Endothelial cell of umbilical vein (primary cell): ENCODE results near the gene IP6K3. TPM values are rescaled to one million over a fixed set of nuclear protein-coding genes. Genes with fewer than 3 reads are reported as not detected.

ENCODE experiments used
- BruUV-seq: library from RNA; stranded (reverse); fragments of 400-500 nt; replicated peaks from 2 replicates; lab custom pipeline; 2021; lab: Mats Ljungman, UMichigan
- CTCF ChIA-PET: fragments of 300-600, 350-600 bp; sonication (Branson Sonifier 250); formaldehyde crosslinking; loops from one replicate; lab custom pipeline; 2021; ENCODE audit warnings: antibody characterized with exemption, inconsistent platforms; lab: Charles Lee
- POLR2A ChIA-PET: fragments of 300-600, 350-600 bp; sonication (Branson Sonifier 250); formaldehyde crosslinking; loops from one replicate; lab custom pipeline; 2021; ENCODE audit warnings: antibody characterized with exemption, inconsistent platforms; lab: Charles Lee
- DNase-seq: peaks from one replicate; pipeline ENCODE4 v3.0.0-alpha.2; 2011; ENCODE audit warnings: low read depth, low spot score
- FAIRE-seq: peaks from 2 replicates; lab custom pipeline; 2011; peaks lifted over from hg19 to GRCh38; lab: Jason Lieb, UNC
- H2AFZ ChIP-seq: 2 replicates; pipeline ENCODE4 v1.6.0; 2012; ENCODE audit warnings: low read depth, low read length, control low read depth, inconsistent platforms
- H3K27ac ChIP-seq: 2 replicates; pipeline ENCODE4 v1.5.1; 2011; ENCODE audit warnings: low read depth, mild to moderate bottlenecking, control low read depth, low read length, moderate library complexity; ENCODE audit not compliant: insufficient read depth
- H3K27me3 ChIP-seq, 2 experiments: 2 replicates each; pipeline versions ENCODE4 v1.6.0 to v1.6.1; 2011; ENCODE audit warnings: low read length in 2 of 2, mixed read lengths in 1 of 2; ENCODE audit not compliant: control insufficient read depth in 2 of 2, insufficient read depth in 2 of 2
- H3K36me3 ChIP-seq, 2 experiments: 2 replicates in 1 of 2; 3 replicates in 1 of 2; pipeline ENCODE4 v1.5.1; 2011; ENCODE audit warnings: low read length in 2 of 2, mild to moderate bottlenecking in 1 of 2, moderate library complexity in 1 of 2; ENCODE audit not compliant: control insufficient read depth in 2 of 2, insufficient read depth in 2 of 2; ENCODE audit errors: extremely low read depth in 1 of 2
- H3K4me1 ChIP-seq: 3 replicates; pipeline ENCODE4 v1.5.1; 2011; ENCODE audit warnings: mild to moderate bottlenecking, low read length; ENCODE audit not compliant: control insufficient read depth, insufficient read depth; ENCODE audit errors: extremely low read depth
- H3K4me2 ChIP-seq: 2 replicates; pipeline ENCODE4 v1.6.1; 2011; ENCODE audit warnings: low read length, control low read depth, mixed read lengths; ENCODE audit not compliant: insufficient read depth
- H3K4me3 ChIP-seq, 3 experiments: fragments of 200-600 bp in 1 of 3; sonication (generic), shearing (Covaris generic) in 1 of 3; replicated peaks in 1 of 3; 2 replicates each; pipeline ENCODE4 v1.5.1; 2011 to 2016; ENCODE audit warnings: control low read depth in 3 of 3, low read length in 3 of 3, mild to moderate bottlenecking in 2 of 3, inconsistent platforms in 1 of 3, low read depth in 1 of 3, moderate library complexity in 1 of 3; ENCODE audit not compliant: insufficient read depth in 1 of 3
- H3K79me2 ChIP-seq: 2 replicates; pipeline ENCODE4 v1.6.0; 2012; ENCODE audit warnings: low read length, inconsistent platforms; ENCODE audit not compliant: control insufficient read depth, insufficient read depth
- H3K9ac ChIP-seq: replicated peaks from 2 replicates; pipeline ENCODE3; 2011; ENCODE audit warnings: low read length, control low read depth; ENCODE audit not compliant: insufficient read depth; ENCODE audit errors: extremely low read depth
- H3K9me1 ChIP-seq: replicated peaks from 3 replicates; pipeline ENCODE4 v1.6.0; 2011; ENCODE audit warnings: mild to moderate bottlenecking, low read length; ENCODE audit not compliant: control insufficient read depth, insufficient read depth; ENCODE audit errors: extremely low read depth
- H3K9me3 ChIP-seq: replicated peaks from 2 replicates; pipeline ENCODE4 v1.5.1; 2012; ENCODE audit warnings: low read length, inconsistent platforms; ENCODE audit not compliant: control insufficient read depth, insufficient read depth
- H4K20me1 ChIP-seq: replicated peaks from 2 replicates; pipeline ENCODE3; 2011; ENCODE audit warnings: mild to moderate bottlenecking, low read length; ENCODE audit not compliant: control insufficient read depth, insufficient read depth; ENCODE audit errors: extremely low read depth
- CTCF ChIP-seq, 2 donors: IDR thresholded peaks; 1 replicate in 1 of 2; 2 replicates in 1 of 2; pipeline ENCODE4 v1.5.1; 2011; ENCODE audit warnings: low read length in 2 of 2, mild to moderate bottlenecking in 2 of 2, moderate library complexity in 2 of 2, control low read depth in 1 of 2, inconsistent platforms in 1 of 2, low read depth in 1 of 2; ENCODE audit not compliant: insufficient read depth in 1 of 2; ENCODE audit errors: extremely low read depth in 1 of 2
- FOS ChIP-seq: IDR thresholded peaks from 2 replicates; pipeline ENCODE4 v1.6.1; 2011; ENCODE audit warnings: mild to moderate bottlenecking, low read length, moderate library complexity, borderline replicate concordance; ENCODE audit not compliant: insufficient read depth
- GATA2 ChIP-seq: IDR thresholded peaks from 2 replicates; pipeline ENCODE4 v1.7.0; 2011; ENCODE audit warnings: low read depth, mild to moderate bottlenecking, moderate library complexity, mixed read lengths, low read length; ENCODE audit not compliant: insufficient read length, insufficient read depth
- JUN ChIP-seq: IDR thresholded peaks from 2 replicates; pipeline ENCODE4 v1.6.1; 2011; ENCODE audit warnings: borderline replicate concordance, low read depth; ENCODE audit not compliant: insufficient read length, insufficient read depth
- MYC ChIP-seq: IDR thresholded peaks from one replicate; pipeline ENCODE4 v1.6.1; 2011; ENCODE audit warnings: mild to moderate bottlenecking, low read depth, low read length
- POLR2AphosphoS5 ChIP-seq: IDR thresholded peaks from 2 replicates; pipeline ENCODE4 v1.6.1; 2012; ENCODE audit warnings: low read depth, mild to moderate bottlenecking, control low read depth, low read length, moderate library complexity; ENCODE audit not compliant: insufficient read depth
- dilution Hi-C: fragments of 300-500 bp; cut with MboI; formaldehyde crosslinking; loops from one replicate; pipeline ENCODE4 v1.15.0; 2019; ENCODE audit warnings: low sequenced_read_pairs; ENCODE audit not compliant: extremely low pct_ligation_motif_present
- intact Hi-C: fragments of 100-400 bp; cut with micrococcal nuclease; formaldehyde crosslinking; loops from one replicate; pipeline ENCODE4 v1.10.0; 2022
- polyA plus RNA-seq, 4 experiments: library from polyadenylated mRNA; depleted of rRNA in 3 of 4; stranded (reverse) in 3 of 4; unstranded in 1 of 4; fragments of >200 nt; gene quantifications; 2 replicates each; pipeline versions ENCODE4 v1.2.1 to v1.2.3, GENCODE V29; 2011 to 2012; ENCODE audit warnings: missing spikeins in 1 of 4
- total RNA-seq: library from RNA; stranded (reverse); gene quantifications from 2 replicates; pipeline ENCODE4 v1.2.3, GENCODE V29; 2021

IP6K3 gene
- total and polyA plus RNA-seq, 2 donors (not counting 3 experiments of a cell fraction or from before 2014, with no cell fraction given): not detected

- no TSS peak for BruUV-seq
- Histone ChIP-seq H3K79me2 (no peaks in the 10 kb centered on the region), H2AFZ (no peak overlapping the region), H3K36me3 (no peaks in the 10 kb centered on the region), H3K9me3 (no peaks in the 10 kb centered on the region), H3K4me2 (no peak overlapping the region), H3K4me3 (no peak overlapping the region), H3K27ac (no peak overlapping the region), H3K9me1 (no peaks in the 10 kb centered on the region), H3K27me3 (peaks cover 13 to 20% of the 10 kb centered on the region in 2 experiments), H3K4me1 (no peaks in the 10 kb centered on the region), H4K20me1 (no peaks in the 10 kb centered on the region), H3K9ac (no peak overlapping the region)
- FAIRE-seq (no peak), DNase-seq (no peak)
- CTCF ChIA-PET: interaction anchor here (1.0 to 1.3 kb wide), 3 partner anchors 11 to 329 kb away, joined by 3 read pairs; no protein-coding TSS in a partner anchor
- intact Hi-C loops (no loop called here), dilution Hi-C loops (no loop called here)
- POLR2A ChIA-PET: no interaction called here
- TF ChIP-seq JUN (no peak), MYC (no peak), FOS (no peak), CTCF (IDR thresholded peaks at IDR 0.05; ENCODE audit: extremely low read depth in 1 of 2, insufficient read depth in 1 of 2, low read depth in 1 of 2, low read length in 2 of 2) (no peak), POLR2AphosphoS5 (no peak), GATA2 (no peak)
These were observed 20.6 kb downstream of the IP6K3 start for GRCh38 chr6:33725891-33726673.
